ENCODE measurements around the gene TMEM63B.

TMEM63B gene

DNA sequence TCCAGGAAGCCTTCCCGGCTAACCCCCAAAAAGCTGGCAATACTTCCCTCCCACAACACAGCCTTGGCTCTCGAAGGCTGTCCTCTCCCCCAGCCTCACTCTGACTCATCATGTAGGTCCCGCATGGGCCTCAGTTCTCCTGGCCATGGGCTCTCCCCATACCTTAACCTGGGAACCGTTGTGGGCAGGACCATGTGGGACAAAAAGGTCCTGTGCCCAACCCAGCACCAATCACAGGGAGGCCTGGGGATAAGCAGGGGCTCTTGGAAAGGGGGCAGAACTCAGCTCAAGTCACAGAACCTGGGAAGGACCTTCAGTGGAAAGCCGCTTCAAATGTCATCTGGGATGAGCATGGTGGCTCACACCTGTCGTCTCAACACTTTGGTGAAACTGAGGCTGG, 45.6 kb upstream of the TMEM63B start:
- no peak overlapping the region for H3K4me3 ChIP-seq (ENCODE audit: low read depth, low read length)
- no peaks in the 10 kb centered on the region for H3K27me3 ChIP-seq (ENCODE audit: insufficient read depth, low read depth, severe bottlenecking)
- no peaks in the 10 kb centered on the region for H3K9me3 ChIP-seq (ENCODE audit: severe bottlenecking)
- no peak for TF ChIP-seq CTCF (IDR thresholded peaks at IDR 0.05; ENCODE audit: low read depth, low read length)
- no peak overlapping the region for H3K27ac ChIP-seq
- no peak for DNase-seq
- H3K36me3 ChIP-seq, result no peaks in the 10 kb centered on the region

DNA sequence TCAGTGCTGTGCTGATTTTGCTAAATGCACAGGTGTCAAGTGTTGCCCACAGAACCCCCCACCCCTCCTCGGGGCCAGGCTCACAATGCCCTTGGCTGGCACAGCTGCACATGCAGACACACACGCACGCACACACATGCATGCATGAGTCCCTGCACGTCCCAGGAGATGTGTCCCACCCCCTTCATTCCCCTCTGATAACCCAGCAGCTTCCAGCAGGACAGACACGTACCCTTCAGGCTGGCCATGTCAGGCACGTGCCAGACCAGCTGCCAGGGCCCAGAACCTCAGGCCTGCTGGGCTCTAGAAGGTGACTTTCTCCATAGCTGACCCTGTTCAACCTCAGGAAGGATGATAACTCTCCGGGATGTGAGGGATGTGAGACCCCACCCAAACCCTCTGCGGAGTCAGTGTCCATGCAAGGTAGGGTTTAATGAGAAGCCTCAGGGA, 44.5 kb upstream of the TMEM63B start:
- TF ChIP-seq CTCF (IDR thresholded peaks at IDR 0.05; ENCODE audit: low read depth, low read length), result no peak
- H3K36me3 ChIP-seq, result no peaks in the 10 kb centered on the region
- no peaks in the 10 kb centered on the region for H3K9me3 ChIP-seq (ENCODE audit: severe bottlenecking)
- no peaks in the 10 kb centered on the region for H3K27me3 ChIP-seq (ENCODE audit: insufficient read depth, low read depth, severe bottlenecking)
- no peak overlapping the region for H3K27ac ChIP-seq
- no peak overlapping the region for H3K4me3 ChIP-seq (ENCODE audit: low read depth, low read length)
- DNase-seq, result no peak

DNA sequence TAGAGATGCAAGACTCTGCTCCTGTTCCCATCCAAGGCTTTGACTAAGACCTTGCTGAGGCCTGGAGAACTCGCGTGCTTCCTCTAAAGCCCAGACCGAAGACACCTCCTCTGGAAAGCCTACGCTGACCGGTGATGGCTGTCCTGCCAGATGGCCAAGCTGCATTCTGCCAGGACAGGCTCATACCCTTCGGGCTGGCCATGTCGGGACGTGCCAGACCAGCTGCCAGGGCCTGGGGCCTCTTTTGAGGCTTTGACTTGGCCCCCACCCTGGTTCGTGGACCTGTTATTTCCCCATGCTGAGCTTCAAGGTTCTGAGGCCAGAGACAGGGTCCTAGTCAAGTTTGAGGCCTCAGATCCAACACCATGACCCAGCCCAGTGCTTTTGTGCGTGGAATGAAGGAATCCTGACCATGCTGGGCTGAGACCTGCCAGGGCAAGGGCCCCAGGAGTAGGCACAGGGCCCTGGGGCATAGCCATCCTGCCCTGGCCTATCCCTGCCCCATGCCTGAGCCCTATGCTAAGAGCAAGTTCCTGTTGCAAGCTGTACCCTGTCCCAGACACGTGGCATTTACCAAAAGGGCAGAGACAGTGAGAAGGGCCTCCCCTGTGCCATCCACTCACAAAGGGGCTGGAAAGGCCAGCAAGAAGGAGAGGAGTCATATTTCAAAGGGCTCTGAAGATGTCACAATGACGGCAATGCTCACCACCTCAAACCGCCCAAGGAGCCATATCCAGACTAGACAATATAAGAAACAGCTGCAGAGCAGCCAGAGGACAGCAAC, 42.9 kb upstream of the TMEM63B start:
- Histone ChIP-seq H3K27me3 (ENCODE audit: insufficient read depth, low read depth, severe bottlenecking) (no peaks in the 10 kb centered on the region), H3K4me3 (ENCODE audit: low read depth, low read length) (no peak overlapping the region), H3K36me3 (no peaks in the 10 kb centered on the region), H3K27ac (no peak overlapping the region), H3K9me3 (ENCODE audit: severe bottlenecking) (no peaks in the 10 kb centered on the region)
- TF ChIP-seq CTCF (IDR thresholded peaks at IDR 0.05; ENCODE audit: low read depth, low read length), result no peak
- no peak for DNase-seq

- no peak overlapping the region for H3K4me3 ChIP-seq (ENCODE audit: low read depth, low read length)
- no peak for DNase-seq
- H3K9me3 ChIP-seq (ENCODE audit: severe bottlenecking), result no peaks in the 10 kb centered on the region
- H3K27me3 ChIP-seq (ENCODE audit: insufficient read depth, low read depth, severe bottlenecking), result no peaks in the 10 kb centered on the region
- no peak for TF ChIP-seq CTCF (IDR thresholded peaks at IDR 0.05; ENCODE audit: low read depth, low read length)
- H3K27ac ChIP-seq, result no peak overlapping the region
- peaks cover 3% of the 10 kb centered on the region; the same call in 1 of the 2 replicates for H3K36me3 ChIP-seq
Observed at GRCh38 chr6:44085219-44085618, 42.1 kb upstream of the TMEM63B start.

- no peak overlapping the region for H3K27ac ChIP-seq
- H3K9me3 ChIP-seq (ENCODE audit: severe bottlenecking), result no peaks in the 10 kb centered on the region
- no peak for DNase-seq
- no peak overlapping the region for H3K4me3 ChIP-seq (ENCODE audit: low read depth, low read length)
- no peak for TF ChIP-seq CTCF (IDR thresholded peaks at IDR 0.05; ENCODE audit: low read depth, low read length)
- H3K27me3 ChIP-seq (ENCODE audit: insufficient read depth, low read depth, severe bottlenecking), result no peaks in the 10 kb centered on the region
- peaks cover 14% of the 10 kb centered on the region for H3K36me3 ChIP-seq
Observed at GRCh38 chr6:44086931-44087574, 40.3 kb upstream of the TMEM63B start.
